NCI-H146 (cell line): ENCODE results near the gene MTCL1.

Experiments used
- DNase-seq: peaks from one replicate; lab custom pipeline; 2025; lab: John Stamatoyannopoulos, UW

MTCL1 gene

DNA sequence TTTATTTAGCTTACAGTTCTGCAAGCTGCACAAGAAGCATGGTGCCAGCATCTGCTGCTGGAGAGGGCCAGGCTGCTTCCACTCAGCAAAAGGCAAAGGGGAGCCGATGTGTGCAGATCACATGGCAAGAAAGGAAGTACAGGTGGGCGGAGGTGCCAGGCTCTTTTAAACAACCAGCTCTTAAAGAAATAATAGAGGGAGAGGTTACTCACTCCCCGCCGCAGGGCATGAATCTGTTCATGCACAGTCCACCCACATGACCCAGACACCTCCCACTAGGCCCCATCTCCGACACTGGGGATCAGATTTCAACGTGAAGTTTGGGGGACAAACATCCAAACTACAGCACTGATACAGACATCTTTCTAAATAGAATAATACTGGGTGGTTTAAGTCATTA is 105.8 kb downstream of the MTCL1 start:
- DNase-seq, result no peak

DNA sequence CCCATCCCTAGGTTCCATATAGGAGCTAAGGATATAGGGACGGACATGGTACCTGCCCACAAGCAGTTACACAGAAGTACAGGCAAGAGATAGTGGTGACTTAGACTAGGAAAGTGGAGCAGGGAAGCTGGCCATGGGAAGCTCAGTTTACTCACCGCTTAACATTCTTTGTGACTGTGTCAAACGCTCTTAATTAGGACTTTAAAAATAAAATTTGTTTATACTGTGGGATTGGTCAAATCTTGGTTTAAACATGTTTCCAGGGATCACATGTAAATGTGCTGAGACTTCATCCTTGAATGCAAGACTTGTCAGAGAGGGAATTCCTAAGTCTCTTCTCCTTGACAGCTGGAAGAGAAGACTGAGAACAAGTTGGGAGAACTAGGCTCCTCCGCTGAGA is 107.3 kb downstream of the MTCL1 start:
- no peak for DNase-seq

DNA sequence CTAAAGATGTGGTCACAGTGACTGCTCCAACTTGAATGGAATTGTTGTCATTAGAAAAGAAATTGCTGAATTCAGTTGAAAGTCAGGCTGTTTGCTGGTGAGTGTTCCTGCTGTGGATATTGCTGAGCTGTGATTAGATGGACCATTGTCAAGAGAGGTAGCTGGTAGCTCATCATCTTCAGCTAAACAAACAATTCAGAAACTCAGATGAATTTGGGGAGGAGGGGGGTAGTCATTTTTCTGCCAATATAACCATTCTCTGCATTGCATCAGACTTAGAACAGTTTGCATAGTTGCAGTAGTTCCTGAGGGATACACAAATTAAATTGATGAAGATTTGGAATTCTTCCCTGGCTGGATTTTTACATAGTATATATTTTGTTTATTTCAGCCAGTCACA is 108.3 kb downstream of the MTCL1 start:
- DNase-seq, result no peak

DNA sequence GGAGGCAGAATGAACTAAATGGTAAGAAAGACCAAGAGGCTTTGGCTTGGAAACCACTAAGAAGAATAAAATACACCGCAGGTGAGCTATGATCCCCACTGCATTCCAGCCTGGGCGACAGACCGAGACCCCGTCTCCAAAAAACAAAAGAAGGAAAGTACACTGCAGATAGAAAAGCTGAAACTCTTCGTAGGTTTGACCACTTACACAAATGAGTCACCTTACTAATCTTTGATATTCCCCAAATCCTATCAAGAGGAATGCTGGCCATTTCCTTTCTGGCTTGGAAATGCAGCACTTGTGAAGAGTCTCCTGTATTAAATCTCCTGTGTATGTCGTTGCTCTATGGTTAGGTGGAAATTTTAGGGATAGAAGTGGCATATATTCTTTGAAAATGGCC is 108.8 kb downstream of the MTCL1 start:
- no peak for DNase-seq

DNA sequence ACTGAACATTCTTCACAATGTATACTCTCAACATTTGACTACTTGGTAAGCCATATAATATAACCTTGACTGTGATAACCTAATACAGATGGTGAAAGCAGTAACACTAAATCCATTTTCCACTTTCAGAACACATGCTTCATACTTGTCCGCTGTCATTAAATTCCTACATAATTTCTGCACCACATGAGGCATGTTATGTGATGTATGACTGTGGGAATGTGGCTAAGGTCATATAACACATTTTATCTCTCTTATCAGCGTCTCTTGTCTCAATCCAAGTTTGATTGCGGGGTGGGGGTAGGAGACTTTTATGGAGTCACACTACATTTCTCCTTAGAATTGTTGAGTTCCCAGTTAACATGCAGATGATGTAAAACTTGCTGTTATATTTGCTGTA is 110.9 kb downstream of the MTCL1 start:
- no peak for DNase-seq

DNA sequence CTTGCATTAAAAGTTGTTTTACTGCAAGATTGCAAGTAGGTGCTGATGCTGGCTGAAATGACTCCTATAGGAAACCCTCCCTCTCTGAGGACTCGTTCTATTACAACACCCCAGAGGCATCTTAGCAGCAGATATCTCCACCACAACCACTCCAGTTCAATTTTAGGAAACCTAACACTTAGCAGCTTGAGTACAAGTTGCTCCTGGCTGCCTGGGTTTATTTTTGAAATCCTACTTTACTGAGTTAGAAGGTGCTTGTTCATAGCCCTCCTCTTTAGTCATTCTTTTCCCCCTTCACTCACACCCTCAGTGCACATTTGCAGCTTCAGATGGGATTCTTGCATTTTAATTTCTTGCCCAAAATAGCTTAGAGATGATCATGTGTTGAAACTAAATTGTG is 111.5 kb downstream of the MTCL1 start:
- DNase-seq, result no peak

DNA sequence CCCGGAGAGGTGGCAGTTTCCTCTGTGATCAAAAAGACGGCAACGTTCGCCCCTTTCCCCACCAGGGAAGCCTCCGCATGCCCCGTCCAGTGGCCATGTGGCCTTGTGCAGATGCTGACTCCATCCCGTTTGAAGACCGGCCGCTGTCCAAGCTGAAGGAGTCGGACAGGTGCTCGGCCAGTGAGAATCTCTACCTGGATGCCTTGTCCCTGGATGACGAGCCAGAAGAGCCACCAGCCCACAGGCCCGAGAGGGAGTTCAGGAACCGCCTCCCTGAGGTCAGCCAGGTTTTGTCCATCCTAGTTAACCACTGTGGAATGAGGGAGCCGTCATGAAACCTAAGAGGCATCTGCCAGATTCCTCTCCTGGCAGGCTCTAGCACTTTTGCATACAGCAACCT is 113.6 kb downstream of the MTCL1 start:
- DNase-seq, result no peak

DNA sequence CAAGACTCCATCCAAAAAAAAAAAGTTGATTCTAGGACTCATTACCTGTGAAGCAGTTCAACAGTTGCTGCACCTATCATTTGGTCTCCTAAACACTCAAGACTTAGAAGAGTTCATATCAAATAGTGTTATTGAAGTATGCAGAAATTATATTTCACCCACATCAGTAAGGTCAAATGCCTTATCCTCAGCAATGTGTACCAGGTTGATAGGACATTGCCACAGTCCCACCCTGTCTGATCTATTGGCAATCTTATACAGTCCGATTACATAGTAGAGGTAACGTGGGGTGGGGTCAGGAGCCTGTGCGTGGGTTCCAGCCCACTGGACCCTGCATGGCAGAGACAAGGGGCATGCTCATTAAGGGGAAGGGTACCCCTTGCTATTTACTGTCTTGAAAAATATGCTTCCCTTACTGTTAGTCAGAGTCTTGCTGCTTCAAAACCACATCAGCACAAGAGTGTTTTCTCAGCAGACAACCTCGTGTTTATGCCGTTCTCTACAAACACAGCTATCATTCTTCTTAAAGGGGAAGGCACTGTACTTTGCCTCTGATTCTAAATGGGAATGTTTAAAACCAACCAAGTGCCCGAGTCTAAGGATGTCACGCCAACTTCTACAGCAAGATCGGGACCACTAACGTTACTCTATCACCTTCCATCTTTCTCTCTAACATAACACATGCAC is 115.2 kb downstream of the MTCL1 start:
- DNase-seq, result no peak

DNA sequence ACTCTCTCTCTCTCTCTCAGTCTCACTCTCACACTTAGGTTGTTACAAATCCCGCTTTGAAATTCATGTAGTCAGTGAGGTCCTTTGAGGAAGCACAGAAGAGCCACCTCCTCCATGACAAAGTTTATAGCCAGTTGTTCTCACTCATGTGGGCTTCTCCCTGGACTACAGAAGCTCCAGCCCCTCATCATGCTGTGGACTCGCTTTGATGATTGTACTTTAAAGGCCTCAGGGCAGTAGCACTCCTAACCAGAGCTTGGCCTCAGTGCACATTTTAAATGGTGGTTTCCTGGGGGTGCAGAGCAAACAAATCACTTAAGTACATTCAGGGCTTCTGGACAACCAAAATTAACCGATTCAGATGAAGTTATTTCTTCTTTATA is 115.7 kb downstream of the MTCL1 start:
- DNase-seq, result no peak

DNA sequence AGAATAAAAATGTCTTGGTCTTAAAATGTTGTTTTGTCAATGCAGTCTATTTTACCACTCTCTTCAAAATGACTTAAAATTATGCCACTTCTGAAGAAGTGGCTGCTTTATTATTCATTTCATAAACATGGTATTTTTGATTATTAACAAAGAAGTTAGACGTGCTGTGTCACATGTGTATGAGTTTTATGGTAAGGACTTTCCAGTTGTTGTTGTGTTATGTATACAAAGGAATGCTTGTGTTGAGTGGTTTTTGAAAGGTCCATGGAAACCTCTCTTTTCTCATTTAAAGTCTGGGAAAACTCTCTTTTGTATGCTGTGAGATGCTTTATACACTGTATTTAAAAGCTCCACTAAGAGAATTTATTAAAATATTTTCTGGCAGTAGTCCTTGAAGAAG is 116.2 kb downstream of the MTCL1 start:
- DNase-seq, result no peak

DNA sequence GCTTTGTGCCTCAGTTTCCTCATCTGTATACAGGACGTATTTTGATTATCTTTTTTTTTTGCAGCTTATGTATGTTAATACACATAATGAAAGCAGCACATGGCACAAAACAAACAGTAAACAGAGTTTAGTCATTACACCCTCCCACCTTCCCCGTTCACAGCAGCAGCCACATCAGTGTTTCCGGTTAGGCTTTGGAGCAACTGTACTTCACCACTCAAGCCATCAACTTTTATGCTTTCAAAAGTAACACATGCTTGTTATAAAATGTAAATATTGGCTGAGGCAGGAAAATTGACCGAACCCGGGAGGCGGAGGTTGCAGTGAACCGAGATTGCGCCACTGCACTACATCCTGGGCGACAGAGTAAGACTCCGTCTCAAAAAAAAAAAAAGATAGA is 117.3 kb downstream of the MTCL1 start:
- DNase-seq, result no peak

DNA sequence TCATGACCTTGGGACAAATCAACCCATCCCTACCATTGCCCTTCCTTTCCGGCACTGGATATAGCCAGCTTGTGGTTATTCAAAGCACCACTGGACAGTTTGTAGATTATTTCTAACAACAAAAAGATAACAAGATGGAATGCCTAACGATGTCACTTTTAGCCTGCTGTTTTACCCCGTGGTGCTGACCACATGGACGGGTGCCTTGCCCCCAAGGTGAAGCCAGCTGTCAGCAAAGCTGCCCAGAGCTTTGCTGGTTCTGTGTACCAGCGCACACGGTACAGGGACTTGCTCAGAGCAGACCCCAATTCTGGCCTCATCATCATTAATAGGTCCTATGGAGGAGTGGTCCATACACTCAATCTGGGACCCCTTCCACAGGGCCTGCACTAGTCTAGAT is 118.2 kb downstream of the MTCL1 start:
- DNase-seq, result no peak

DNA sequence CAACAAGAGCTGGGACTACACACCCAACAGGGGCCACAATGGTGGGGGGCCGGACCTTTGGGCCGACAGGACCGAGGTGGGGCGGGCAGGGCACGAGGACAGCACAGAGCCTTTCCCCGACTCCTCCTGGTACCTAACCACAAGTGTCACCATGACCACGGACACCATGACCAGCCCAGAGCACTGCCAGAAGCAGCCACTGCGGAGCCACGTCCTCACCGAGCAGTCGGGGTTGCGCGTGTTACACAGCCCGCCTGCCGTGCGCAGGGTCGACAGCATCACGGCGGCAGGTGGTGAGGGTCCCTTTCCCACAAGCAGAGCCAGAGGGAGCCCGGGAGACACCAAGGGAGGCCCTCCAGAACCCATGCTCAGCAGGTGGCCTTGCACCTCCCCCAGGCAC is 119.5 kb downstream of the MTCL1 start:
- DNase-seq, result no peak

DNA sequence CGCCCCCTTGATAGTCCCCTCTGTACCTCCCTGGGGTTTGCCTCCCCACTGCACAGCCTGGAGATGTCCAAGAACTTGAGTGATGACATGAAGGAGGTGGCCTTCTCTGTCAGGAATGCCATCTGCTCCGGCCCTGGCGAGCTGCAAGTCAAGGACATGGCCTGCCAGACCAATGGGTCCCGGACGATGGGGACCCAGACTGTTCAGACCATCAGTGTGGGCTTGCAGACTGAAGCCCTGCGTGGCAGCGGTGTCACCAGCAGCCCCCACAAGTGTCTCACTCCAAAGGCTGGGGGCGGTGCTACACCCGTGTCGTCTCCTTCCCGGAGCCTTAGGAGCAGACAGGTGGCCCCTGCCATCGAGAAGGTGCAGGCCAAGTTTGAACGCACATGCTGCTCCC is 119.9 kb downstream of the MTCL1 start:
- no peak for DNase-seq

DNA sequence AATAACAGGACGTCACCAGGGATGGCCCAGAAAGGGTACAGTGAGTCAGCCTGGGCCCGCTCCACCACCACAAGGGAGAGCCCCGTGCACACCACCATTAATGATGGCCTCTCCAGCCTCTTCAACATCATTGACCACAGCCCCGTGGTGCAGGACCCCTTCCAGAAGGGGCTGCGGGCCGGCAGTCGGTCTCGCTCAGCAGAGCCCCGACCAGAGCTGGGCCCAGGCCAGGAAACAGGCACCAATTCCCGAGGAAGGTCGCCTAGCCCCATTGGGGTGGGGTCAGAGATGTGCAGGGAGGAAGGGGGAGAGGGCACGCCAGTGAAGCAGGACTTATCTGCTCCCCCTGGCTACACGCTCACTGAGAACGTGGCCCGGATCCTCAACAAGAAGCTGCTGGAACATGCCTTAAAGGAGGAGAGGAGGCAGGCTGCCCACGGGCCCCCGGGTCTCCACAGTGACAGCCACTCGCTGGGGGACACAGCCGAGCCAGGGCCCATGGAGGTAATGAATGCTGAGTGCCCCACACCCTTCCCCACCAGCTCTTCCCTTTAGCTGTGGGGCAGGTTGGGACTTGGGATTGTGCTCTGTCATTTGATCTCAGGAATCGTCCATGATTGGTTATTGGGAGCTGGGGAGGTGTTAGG is 120.5 kb downstream of the MTCL1 start:
- no peak for DNase-seq

DNA sequence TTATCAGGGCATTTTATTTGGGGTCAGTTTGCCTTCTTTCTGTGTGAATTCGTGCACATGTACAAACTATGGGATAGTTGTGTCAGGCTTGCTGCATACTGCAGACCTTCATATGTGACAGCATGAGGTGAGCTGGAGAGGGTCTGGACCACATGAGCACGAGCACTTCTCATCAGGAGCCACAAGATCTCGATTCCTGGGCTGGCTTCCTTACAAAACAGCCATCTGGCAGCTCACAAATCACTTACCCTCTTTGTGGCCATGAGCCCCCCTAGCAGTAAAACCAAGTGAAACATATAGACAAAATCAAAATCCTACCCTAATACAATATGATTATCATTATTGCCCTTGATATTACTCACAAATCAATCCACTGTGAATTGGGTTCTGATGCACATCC is 121.2 kb downstream of the MTCL1 start:
- no peak for DNase-seq

DNA sequence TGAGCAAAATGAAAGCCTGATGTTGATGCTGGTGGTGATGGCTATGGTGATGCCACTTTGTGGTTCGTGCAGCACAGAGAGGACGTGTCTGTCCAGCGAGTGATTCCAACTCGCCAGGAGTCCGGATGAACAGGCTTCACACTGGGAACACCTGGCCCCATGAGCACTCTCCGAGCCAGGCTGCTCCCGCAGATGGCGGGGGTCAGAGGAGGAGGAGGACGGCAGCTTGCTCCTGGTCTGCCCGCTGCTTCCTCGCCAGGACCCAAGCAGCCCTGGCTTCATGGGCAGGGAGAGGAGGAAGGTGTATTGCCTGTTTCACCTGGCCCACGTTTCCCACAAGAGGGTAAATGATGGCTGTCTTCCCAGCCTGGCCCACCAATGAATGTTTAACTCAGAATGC is 121.6 kb downstream of the MTCL1 start:
- peak; percentile 8 for DNase-seq

DNA sequence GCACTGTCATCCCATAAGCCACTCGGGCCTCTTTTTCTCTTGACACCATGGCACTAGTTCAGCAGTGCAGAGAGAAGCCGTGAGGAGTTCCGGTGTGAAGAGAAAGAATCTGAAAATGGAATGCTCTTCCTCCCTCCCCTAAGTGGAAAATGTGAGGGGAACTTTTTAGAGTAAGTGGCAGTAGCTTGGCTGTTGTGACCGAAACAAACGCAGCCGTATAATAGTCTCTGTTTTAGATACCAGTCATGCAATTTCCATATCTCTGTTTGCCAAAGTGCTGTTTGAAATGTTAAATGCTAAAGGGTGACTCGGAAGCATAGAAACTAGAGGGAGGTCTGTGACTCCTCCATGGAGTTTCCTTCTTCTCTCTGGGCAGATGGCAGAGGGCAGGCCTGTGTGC is 122.9 kb downstream of the MTCL1 start:
- no peak for DNase-seq

DNA sequence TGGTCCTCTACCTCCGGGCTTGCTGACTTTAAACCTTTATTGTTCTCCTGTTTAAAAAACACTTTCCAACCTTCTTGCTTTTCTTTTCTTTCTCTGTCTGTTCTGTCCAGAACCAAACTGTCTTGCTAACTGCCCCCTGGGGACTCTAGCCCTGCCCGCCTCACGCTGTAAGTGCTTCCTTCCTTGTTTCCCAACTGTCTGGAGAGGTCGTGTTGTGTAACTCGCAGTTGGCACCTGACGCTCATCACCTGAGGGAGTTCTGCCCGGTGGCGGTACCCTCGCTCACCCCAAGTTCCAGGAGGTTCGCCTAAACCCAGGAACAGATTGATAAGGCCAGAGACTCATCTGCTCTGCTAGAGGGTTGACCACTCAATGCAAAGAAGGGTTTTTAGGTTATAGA is 123.4 kb downstream of the MTCL1 start:
- no peak for DNase-seq

DNA sequence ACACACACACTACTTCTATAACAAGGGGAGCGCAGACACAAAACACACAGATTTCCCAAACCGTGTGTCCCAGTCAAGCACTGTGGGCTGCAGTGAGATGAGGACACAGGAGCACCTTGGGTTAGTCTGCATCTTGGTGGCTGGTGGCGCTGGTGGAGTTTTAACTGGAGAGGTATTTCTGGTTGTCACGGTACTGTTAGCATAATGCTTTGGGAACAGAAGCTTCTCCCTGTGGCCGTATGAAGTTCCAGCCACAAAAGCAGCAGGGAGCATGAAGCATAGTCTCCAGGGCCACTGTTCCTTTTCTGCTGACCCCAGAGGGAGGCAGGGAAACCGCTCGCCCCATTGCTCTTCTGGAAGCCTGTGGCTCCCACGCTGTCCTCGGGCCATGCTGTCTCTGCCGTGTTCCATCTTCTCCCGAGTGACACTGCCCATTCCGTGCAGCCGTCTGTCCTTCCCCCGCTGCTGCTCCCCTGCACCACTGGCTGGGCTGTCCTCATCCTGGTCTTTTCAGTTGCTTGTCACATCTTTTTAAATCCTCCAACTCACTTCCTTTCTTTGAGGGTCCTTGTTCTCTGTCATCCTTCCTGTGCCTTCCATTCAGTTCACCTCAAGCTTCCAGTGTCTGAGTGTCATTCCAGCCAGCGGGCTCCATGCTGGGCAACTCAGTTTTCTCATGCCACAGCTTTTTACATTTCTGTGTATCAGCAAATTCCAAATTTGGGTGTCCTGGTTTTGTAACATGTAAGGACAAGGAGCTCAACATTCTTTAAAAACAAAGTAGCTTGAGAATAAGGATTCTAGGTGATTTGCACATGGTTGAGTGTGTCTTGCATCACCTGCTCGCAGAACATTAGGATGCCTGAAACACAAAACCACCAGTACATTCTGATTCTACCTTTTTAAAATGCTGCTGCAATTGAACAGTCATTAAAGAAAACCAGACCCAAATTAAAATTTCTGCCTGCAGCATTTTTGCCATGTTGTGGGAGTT is 125.0 kb downstream of the MTCL1 start:
- no peak for DNase-seq

DNA sequence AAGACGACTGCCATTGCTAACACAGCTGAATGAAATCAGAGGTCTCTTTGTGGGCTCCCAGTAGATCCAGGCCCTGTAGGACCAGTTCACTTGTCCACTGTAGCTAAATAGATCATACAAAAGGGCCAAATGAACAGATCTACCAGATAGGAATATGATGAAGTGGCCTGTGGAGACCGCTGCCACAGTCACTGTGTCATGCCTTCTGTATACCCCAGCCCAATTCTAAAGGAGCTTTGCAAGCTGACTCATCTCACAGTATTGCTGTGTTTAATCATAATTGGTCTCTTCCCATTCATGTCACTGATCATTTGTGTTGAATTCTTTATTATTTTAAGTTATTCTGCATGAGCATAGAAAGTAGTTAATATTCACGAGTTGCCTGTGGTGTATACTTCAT is 125.8 kb downstream of the MTCL1 start:
- no peak for DNase-seq

DNA sequence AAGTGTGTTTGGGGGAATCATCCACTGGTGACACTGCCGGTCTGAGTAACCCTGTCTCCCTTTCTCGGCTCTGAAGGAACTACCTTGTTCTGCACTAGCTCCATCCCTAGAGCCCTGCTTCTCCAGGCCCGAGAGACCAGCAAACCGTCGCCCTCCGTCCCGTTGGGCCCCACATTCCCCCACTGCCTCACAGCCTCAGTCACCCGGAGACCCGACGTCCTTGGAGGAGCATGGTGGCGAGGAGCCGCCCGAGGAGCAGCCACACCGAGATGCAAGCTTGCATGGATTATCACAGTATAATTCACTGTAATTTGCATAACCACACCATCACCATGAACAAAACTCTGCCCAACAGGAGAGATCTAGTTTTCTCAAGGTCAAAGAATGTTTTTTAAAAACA is 126.2 kb downstream of the MTCL1 start:
- no peak for DNase-seq

DNA sequence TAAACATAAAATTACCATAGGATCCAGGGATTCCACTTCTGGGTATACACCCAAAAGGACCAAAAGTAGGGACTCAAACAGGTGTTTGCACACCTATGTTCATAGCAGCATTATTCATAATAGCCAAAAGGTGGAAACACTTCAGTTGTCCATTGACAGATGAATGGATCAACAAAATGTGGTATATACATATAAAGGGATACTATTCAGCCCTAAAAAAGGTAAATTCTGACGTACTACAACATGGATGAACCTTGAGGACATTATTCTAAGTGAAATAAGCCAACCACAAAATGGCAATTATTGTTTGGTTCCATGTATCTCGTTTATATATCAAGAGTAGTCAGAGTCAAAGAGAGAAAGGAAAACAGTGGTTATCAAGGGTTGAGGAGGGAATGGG is 128.1 kb downstream of the MTCL1 start:
- DNase-seq, result no peak
